Kidney tubule cell (primary cell): ENCODE data around the gene KCTD14.
"Not testable (repeated sequence)": the region's sequence is repeated elsewhere in the genome, so short reads cannot be mapped to it uniquely, and the experiment has no call there.

Experiments used
- DNase-seq: peaks from one replicate; pipeline ENCODE4 v3.0.0-alpha.2; 2018; ENCODE audit warnings: low spot score

KCTD14 gene, protein sequence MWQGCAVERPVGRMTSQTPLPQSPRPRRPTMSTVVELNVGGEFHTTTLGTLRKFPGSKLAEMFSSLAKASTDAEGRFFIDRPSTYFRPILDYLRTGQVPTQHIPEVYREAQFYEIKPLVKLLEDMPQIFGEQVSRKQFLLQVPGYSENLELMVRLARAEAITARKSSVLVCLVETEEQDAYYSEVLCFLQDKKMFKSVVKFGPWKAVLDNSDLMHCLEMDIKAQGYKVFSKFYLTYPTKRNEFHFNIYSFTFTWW

DNA sequence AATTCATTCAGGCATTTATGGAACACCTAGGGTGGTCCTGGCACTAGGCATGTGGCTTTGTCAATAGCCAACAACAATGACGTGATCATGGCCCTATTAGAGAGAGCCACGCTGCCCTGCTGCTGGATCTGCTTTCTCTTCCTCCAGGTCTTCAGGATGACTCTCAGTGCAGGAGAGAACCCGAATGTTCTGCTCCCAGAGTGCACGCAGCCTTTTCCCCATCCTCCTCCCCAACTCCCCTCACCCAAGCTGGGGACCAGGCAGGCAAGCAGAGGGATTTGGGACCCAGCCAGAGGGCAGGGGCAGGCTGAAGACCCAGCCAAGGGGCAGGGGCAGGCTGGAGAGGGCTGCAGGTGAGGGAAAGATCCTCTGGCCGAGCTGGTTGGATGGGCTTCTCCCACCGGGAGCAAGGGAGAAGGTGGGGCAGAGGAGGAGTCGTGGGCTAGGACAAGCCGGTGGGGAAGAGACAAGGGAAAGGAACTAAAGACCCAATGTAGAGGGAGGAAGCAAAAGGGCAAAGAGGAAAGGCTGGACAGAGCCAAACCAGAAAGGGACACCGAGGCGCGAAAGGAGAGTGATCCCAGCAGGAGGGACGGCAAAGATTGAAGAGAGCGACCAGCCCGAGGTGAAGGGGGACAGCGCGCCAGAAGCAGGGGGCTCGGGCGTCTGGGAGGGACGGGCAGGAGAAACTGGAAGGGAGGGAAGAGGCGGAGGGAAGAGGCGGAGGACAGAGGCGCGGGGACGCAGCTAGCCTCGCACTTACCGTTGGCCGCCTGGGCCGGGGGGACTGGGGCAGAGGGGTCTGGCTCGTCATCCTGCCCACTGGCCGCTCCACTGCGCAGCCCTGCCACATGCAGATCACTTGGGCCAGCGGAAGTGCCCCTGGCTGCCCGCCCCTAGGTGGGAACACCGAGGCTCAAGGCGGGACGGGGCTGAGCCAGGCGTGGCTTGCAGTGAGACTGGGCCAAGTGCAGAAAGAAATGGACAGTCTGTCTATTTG lies at the start of gene KCTD14:
Gene KCTD14, minus strand, starts transcription at position 880 of the 1,000 bp plus-strand sequence. Its CDS starts 27 bp downstream, at position 853.
- peak; percentile 78 for DNase-seq

DNA sequence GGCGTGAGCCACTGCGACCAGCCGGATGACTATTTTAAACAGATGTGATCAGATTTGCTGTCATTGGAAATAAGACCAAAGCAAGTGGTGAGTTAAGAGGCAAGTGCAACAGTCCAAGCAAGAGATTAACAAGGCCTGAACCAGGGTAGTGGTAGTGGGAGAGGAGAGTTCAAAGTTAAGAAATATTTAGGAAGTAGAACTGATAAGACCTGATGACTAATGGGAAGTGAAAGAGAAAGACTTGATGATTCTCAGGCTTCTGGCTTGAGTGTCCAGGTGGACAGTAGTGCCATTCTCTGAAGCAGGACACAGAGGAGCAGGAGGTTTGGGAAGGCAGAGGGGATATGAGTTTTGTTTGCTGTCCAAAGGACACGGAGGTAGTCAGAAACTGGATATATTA lies 49.4 kb upstream of the KCTD14 start:
- DNase-seq = no peak

DNA sequence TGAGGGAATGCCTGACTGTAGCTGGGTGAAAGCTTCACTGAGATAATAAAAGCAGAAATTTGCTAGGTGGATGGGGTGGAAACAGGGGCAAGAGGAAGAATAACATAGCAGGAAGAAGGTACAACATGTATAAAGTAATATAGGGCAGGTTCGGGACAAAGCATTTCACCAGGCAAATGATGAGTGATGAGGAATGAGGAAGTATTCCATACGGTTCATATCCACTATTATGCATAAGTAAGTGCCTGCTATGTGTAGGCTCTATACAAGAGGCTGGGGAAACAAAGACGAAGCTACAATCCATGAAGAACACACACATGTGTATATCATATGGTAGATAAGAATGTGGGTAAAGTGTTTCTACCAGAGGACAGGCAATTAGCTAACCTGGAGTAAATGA lies 48.6 kb upstream of the KCTD14 start:
- no peak for DNase-seq

DNA sequence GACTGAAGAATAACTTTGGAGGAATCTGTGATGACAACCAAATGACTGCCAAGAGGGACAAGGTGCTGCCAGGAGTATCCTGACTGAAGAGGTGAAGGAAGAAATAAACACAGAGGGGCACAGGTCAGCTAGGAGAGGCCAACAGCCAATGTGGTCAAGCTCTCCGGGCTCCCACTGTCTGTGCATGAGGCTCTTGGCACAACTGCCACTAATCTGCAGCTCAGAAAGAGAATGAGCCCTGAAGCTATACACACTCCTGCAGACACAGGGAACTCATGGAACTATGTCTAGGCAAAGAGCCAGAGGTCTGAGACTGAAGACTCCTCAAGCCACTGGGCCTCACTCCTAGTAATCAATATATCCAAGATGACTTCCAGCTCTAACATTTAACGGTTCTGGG lies 47.5 kb upstream of the KCTD14 start:
- no peak for DNase-seq

DNA sequence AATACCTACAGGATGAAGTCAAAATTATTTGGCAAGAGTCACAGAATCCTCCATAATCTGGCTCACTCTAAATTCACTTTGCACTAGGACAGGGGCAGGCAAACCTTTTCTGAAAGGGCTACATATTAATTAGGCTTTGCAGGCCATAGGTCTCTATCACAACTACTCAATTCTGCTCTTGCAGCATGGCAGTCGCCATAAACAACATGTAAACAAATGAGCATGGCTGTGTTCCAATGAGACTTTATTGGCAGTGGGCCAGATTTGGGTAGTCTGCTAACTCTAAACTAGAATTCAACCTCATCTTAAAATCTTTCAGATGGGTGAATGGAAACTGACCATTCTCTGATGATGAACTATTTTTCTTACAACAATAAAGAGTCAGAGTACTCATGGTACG lies 46.4 kb upstream of the KCTD14 start:
- DNase-seq = no peak

DNA sequence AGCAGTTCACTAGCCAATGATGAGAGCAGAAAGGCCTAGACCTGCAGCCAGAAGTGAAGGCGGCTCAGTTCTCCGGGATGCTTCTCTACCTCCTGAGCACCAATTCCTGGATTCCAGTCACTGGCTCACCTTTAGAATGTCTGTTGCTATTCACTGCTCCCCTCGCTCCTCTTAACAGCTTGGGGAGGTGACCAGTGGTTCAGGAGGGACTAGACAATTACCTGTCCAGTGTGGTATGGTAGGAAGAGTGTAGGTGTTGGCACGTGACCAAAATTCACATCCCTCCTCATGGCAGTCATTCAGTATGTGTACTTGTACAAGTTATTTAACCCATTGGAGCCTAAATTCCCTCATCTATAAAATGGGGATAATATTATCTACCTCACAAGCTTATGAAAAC lies 44.6 kb upstream of the KCTD14 start:
- DNase-seq = no peak

DNA sequence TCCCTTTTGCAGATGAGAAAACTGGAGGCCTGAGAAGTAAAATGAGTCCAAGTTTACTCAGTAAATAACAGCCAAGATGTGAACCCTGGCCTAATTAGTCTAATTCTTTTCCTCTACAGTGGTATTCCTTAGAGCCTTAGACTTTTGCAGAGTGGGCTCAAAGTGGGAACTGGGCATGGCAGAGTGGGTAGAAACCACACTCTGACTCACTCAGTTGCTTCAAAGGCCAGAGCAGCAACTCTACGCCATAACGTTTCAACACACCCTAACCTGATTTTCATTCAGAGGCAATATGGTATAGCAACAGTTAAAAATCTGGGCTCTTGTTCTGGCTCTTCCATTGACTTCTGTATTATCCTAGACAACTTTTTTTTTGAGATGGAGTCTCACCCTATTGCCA lies 43.4 kb upstream of the KCTD14 start:
- DNase-seq = no peak

DNA sequence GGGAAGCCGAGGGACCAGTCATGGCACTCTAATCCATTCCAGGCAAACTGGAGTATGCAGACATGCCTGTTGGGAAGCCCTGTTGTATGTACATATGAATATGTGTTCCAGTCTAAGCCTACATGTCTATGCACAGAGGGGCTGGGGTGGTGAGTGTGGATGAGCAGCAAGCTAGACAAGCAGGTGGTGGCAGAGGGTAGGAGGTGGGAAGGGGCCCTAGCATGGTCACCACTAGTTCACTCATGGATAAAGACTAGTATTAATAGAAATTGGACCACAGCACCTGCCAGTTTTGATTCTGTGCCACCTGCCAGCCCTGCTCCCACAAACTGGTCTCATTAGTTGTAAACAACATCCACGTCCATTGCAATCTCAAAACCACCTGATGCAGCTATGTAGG lies 42.1 kb upstream of the KCTD14 start:
- DNase-seq = no peak

DNA sequence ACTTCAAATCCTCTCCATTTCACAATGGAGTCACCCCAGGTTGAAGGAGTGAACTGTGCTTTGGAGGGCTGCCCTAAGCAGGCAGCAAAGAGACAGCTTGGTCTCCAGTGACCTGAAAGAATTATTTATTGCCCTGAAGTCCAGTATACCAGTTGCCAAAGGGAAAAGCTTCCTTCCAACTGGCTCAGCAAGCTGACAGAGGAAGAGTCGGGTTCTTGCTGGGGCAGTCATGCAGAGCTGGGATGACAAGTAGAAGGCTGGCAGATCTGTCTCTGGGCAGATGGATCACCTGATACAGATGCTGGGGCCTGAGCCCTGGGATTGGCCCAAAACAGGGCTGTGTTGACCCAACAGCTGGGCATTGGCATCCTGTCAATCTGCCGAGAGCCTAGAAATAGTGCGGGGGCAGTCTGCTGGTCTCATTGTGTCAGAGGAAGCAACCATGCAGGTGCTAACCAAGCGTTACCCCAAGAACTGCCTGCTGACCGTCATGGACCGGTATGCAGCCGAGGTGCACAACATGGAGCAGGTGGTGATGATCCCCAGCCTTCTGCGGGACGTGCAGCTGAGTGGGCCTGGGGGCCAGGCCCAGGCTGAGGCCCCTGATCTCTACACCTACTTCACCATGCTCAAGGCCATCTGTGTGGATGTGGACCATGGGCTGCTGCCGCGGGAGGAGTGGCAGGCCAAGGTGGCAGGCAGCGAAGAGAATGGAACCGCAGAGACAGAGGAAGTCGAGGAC lies 40.5 kb upstream of the KCTD14 start, which contains the start of gene THRSP:
Gene THRSP, plus strand, starts transcription at position 422 of the 742 bp plus-strand sequence. Its CDS starts 21 bp downstream, at position 443.
- peak; percentile 41 for DNase-seq

DNA sequence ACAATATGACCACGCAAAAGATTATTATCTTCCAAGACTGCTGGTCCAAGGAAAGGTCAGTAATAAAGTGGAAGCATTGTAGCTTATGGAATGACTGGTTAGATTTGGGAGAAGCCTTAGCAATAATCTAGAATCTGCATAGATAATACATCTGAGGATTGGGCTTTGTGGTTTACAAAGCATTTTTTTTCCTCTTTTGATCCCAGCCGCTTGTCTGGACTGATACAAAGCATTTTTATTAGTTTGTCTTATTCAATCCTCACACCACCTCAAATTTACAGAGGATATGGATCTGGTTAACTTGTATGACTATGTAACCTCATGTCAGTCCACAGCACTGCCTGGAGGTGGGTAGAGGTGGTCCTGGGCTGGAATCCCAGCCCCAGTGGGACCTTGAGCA lies 39.6 kb upstream of the KCTD14 start:
- DNase-seq = no peak

DNA sequence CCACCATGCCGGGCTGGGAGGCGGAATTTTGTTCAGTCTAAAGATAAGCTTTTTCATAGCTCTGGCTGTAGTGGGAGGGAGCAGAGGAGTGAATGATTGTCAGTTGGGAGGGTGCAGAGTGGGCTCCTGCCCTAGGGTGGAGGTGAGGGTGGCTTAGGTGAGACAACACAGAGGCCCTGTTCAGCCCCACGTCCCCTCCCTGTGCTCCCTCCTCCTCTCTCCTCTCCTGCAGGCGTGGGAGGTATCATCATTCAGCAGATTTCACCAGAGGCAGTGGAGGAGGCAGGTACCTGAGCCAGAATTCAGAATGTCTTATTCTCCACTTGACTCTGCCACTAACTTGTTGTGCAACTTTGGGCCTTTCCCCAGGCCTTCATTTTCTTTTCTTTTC lies 38.8 kb upstream of the KCTD14 start:
- no peak for DNase-seq

DNA sequence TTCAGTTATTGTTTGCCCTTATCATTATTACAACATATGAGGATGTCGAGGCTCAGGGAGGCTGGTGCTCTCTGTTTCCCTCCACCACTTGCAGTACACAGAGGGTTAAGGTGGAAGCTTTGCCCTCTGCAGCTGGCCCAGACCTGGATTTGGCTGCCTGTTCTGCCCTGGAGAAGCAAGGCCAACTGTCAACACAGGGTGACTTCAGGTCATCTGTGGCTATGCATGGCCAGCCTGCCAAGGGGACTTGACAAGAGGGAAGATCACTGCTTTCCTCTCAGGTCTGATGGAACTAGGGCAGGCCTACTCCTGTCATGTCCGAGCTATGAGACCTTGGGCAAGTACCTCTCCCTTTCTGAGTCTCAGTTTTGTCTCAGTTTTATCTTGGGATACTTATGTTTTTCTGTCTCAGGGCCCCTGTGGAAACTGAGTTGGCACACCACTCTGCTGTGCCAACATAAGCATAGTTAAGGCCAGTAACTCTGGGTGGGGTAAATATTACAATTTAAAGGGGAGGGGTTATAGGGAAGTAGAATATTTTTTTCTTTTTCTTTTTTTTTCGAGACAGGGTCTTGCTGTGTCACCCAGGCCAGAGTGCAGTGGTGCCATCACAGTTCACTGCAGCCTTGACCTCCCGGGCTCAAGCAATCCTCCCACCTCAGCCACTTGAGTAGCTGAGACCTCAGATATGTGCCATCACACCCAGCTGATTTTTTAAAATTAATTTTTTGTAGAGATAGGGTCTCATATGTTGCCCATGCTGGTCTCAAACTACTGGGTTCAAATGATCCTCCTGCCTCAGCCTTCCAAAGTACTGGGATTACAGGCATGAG lies 38.2 kb upstream of the KCTD14 start:
- DNase-seq = no peak

DNA sequence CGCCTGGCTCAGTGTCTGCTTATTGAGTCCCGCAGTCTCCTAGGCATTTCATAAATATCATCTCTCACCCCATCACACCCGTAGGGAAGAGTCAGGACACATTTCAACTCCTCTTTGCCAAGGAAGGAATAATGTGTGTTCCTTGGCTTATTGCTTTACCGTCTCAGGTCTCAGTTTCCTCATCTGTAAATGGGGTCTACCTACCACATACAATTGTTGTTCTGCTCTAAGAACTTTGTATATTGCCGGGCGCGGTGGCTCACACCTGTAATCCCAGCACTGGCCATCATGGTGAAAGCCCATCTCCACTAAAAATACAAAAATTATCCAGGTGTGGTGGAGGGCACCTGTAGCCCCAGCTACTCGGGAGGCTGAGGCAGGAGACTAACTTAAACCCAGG lies 37.5 kb upstream of the KCTD14 start:
- DNase-seq = no peak

DNA sequence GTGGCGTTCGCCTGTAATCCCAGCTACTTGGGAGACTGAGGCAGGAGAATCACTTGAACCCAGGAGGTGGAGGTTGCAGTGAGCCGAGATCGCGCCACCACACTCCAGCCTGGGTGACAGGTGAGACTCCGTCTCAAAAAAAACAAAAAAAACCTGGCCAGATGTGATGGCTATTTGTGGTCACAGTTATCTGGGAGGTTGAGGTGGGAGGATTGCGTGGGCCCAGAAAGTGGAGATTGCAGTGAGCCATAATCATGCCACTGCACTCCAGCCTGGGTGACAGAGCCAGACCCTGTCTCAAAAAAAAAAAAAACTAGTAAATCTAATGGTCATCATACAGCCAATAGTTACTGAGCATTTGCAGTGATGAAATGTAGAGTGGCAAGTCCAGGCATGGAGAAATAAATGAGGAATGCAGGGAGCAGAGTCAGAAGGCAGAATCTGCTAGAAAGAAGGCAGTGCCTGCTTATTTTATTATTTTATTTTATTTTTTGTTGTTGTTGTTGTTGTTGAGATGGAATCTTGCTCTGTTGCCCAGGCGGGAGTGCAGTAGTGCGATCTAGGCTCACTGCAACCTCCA lies 36.8 kb upstream of the KCTD14 start:
- DNase-seq = not testable (repeated sequence)

DNA sequence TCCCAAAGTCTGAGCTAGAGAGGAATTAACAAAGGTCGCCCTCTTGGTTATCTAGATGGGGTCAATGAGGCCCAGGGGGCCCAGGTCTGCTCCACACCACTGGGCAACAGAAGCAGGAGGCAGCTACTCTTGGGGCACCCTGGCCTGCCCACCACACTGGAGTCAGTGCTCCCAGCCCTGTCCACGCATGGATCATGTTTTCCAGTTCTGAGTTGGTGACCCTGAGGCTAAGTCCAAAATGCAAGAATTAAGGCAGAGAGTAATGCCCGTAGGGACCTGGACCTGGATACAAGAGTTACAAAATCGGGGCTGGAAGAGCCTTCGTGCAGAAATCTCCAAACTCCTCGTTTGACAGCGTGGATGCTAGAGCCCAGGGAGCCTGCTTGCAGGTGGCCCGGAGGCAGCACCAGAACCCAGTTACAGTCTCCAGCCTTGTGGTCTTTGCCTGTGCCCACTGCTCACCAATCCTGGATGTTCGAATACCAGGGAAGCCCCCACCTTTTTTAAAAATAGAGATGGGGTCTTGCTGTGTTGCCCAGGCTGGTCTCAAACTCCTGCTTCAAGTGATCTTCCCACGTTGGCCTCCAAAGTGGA lies 34.5 kb upstream of the KCTD14 start:
- DNase-seq = no peak

DNA sequence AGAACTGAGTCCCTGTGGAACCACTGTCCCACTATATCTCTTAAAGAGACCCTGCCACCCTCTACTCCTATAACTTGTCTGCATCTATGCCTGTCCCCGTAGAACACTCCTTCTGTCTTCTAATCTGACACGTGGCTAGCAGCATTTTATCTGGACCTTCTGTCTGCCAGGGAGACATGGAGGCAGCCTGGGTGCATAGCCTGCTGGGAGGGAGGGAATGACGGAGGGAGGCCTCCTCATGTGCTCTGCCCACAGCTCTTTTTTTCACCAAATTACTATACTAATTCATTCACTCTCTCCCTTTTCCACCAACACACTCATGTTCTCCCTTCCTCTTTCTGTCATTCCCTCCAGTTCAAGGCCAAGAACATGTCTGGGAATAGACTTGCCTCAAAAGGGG lies 33.0 kb upstream of the KCTD14 start:
- DNase-seq = no peak

DNA sequence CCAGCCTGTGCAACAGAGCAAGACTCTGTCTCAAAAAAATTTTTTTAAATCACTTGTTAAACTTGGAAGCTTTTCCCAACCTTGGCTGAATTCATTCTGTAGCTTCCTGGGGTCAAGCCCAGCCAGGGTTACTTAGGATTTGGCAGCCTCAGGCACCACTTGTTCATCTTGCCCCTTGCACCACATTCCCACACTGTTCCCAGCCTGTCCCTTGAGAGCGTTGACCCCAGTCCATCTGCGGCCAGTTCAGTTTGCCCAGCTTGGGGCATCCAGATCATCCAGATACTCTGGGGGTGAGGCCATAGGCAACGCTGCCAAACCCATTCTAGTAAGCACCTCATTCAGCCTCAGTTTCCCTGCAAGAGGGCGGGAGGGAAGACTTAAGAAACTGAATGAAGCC lies 31.9 kb upstream of the KCTD14 start:
- DNase-seq = no peak

DNA sequence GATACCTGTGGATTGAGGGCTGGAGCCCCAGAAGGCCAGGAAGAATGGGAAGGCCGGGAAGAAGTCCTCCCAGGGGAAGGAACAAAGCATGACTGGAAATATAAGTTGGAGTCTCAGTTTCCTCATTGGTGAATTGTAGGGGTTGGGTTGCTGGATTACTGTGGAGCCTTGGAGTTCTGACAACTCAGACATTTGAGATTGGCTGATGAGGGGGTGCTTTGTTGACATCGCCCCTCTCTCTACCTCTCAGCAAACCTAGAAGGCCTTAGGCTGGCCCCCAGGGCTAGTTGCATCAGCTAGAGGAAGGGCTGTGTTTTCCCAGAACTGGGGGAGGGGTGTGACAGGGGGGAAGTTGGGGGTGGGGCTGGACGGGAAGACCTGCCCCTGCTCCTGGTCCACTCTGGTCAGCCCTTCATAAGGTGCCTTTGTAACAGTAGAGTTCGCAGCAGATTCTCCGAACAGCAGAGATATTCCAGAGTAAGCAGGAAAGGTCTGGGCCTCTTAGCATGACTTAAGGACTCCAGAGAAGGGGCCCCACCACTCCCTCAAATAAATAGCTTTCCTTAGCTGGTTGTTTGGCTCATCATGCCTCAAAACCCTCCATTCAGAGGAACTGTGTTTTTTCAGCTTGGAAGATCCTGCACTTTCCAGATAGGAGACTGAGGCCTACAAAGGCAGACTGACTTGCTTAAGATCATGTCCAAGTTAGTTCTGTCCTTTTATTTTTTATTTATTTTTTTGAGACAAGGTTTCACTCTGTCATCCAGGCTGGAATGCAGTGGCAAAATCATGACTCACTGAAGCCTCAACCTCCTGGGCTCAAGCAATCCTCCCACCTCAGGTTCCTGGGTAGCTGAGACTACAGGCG lies 28.1 kb upstream of the KCTD14 start:
- peak; percentile 88 for DNase-seq

DNA sequence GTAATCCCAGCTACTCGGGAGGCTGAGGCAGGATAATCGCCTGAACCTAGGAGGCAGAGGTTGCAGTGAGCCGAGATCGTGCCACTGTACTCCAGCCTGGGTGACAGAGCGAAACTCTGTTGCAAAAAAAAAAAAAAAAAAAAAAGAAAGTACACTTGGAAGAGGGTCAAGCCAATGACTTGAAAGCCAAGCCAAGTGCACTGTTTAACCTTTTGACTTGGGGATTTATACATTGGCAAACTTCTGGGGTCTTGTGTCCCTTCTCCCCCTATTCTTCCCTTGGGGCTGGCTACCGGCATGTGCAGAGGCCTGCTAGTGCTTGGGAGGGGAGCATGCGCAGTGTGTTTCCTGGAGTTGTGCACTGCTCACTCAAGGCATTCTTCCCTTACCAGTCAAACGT lies 26.3 kb upstream of the KCTD14 start:
- DNase-seq = no peak

DNA sequence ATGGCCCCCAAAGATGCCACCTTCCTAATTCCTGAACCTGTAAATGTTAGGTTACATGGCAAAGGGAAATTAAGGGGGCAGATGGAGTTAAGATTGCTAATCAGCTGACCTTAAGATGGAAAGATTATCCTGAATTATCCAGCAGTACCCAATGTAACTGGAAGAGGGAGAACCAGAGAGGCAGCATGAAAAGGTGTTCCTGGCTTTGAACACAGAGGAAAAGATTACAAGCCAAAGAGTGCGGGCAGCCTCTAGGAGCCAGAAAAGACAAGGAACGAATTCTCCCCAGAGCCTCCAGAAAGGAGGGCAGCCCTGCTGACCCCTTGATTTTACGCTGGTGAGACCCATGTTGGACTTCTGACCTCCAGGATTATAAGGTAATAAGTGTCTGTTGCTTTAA lies 25.5 kb upstream of the KCTD14 start:
- DNase-seq = no peak
